GM12872 (cell line): ENCODE measurements around the gene CDYL2.

Experiments used
- TF ChIP-seq, protein P1 (sequence below): IDR thresholded peaks from 3 replicates; pipeline ENCODE4 v1.5.1; 2011; ENCODE audit warnings: low read depth, mild to moderate bottlenecking, low read length, moderate library complexity; ENCODE audit not compliant: insufficient read depth

CDYL2 gene

DNA sequence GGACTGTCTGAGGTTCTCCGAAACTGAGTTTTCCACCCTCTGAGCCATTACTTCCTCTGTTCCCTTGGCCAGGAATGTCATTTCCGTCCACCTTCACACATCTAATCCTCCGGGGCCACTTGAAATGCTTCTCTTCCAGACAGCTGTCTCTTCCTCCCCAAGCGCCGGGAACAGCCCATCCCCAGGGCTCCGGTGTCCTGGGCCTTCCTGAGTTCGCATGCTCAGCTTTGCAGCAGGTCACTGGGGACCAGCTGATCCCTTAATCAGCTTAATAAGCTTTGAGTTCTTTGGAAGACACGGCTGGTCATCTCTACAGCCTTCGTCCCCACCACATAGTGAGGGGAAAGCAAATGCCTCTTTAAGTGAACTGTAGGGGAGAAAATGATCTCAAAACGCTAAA, 140.2 kb downstream of the CDYL2 start:
- TF ChIP-seq, protein P1, sequence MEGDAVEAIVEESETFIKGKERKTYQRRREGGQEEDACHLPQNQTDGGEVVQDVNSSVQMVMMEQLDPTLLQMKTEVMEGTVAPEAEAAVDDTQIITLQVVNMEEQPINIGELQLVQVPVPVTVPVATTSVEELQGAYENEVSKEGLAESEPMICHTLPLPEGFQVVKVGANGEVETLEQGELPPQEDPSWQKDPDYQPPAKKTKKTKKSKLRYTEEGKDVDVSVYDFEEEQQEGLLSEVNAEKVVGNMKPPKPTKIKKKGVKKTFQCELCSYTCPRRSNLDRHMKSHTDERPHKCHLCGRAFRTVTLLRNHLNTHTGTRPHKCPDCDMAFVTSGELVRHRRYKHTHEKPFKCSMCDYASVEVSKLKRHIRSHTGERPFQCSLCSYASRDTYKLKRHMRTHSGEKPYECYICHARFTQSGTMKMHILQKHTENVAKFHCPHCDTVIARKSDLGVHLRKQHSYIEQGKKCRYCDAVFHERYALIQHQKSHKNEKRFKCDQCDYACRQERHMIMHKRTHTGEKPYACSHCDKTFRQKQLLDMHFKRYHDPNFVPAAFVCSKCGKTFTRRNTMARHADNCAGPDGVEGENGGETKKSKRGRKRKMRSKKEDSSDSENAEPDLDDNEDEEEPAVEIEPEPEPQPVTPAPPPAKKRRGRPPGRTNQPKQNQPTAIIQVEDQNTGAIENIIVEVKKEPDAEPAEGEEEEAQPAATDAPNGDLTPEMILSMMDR, result no peak

DNA sequence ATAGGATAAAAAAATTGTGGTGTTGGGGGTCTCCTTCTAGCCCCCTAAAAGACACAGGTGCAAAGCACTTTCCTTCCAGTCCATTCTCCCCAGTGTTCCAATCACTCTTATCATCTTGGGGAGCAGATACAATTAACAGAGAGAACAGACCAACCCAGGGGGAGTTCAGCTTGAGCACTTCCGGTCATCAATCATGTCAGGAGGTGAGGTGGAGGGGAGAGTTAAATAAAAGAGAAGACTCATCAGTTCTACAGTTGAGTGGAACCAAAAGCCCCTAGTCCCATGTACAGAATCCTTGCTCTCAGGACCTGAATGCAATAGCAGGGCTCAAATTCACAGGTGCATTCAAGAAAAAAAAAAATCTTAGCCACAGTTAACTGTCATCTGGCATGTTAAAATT, 141.3 kb downstream of the CDYL2 start:
- TF ChIP-seq, protein P1, result no peak

DNA sequence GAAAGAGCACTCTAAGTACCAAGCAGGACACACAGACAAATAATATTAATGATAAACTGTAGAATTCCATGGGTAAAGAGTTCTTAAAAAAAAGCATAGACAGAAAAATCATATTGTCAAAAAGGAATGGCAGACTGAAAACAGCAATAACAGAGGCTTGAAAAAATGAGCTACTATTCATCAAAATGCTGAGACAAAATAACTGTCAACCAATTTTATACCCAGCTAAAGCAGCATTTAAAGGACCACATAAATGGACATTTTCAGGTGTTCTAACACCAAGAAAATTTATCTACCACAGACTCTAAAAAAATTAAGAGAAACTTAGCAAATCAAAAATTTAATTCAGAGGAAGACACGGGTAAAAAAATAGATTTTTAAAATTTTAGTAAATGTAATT, 144.5 kb downstream of the CDYL2 start:
- TF ChIP-seq, protein P1, result no peak

DNA sequence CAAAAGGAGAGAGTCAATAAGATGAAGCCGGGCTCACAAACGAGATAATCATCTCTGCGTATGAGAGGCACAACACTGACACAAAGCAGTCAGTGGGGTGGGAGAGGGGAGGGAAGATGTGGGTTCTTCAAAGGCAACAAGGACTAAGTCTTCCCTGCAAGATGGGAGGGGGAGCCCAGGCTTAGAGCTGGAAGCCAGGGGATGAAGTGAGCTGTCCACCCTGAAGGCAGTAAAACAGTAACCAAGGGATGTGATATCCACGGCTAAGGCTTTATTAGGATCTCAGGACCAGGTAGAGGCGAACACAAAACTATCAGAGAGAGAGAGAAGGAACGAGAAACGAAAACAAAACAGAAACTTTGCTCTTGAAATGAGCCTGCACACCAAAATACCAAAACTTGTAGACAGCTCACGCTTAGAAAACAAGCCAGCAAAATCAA, 147.7 kb downstream of the CDYL2 start:
- TF ChIP-seq, protein P1, result no peak

DNA sequence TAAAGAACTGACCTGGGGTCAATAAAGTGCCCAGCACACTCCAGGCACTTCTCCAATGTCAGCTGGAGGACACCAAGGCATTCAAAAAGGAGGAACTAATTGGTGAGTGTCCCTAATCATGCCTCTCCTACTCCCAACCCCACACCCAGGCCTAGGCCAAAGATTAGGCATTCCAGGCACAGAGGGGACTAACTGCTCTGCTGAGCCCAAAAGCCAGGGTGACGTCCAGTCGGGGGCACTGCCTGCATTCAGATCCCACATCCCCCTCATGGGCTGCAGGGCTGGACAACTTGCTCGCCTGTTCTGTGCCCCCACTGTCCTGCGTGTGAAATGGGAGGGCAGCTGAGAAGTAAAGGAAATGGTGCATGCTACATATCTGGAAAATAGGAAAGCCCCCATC, 148.2 kb downstream of the CDYL2 start:
- TF ChIP-seq, protein P1, result no peak

DNA sequence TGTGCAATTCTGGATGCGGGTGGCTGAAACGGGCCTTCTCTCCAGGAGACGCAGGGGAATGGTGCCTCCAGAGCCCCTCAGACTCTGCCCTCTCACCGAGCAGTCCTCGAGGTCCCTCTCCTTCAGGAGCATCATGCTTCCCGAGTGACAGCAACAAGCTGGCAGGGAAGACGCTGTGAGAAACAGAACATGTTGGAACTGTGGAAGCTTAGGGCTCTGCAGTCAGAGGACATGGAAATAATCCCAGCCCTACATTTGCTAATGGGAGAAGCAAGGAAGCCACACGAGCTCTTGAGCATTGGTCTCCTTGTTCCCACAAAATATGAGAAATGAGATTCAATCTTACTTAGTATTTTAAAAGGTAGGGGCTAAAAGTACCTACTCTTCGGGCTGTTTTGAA, 148.6 kb downstream of the CDYL2 start:
- TF ChIP-seq, protein P1, result no peak

DNA sequence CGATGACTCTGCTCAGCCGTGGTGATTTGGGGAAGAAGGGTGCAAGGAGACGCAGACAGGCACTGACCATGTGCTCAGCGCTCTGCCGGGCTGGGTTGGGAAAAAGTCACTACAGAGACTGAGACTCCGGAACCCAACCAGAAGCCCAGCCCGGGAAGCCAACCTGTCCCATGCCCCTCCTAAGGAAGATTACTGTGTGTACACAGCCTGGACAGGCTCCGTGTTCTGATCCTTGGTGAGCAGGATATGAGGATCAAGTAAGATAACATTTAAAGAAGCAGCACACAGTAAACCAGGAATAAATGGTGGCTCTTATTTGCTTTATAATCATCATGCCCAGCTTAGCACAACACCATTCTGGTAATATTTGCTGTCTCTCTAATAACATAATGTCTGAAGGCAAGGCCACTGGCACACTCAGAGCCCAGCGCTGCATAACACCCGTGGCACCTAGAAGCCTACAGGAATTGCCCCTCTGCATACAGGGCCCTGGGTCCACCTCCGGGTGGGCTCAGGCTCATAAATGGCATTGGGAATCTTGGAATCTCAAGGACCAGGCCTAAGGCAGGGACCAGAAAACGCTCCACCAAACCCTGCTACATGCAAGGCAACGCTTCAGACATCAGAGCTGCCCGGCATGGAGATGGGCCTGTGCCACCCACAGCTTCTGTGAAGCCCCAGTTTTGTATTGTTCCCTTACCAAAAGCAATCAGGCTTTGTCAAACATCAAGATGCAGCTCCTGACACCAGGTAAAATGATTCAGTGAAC, 150.1 kb downstream of the CDYL2 start:
- TF ChIP-seq, protein P1, result no peak
